Ectodermal cell (in vitro differentiated cells): Measurements from ENCODE around the gene SLC6A18.

Experiments used
- H3K27ac ChIP-seq: 2 replicates; pipeline ENCODE4 v1.7.0; 2013; ENCODE audit warnings: mild to moderate bottlenecking, low read depth, low read length; ENCODE audit not compliant: insufficient read depth, poor library complexity, severe bottlenecking
- H3K27me3 ChIP-seq: 2 replicates; pipeline ENCODE4 v1.7.0; 2013; ENCODE audit warnings: mild to moderate bottlenecking, low read length; ENCODE audit not compliant: insufficient read depth, control insufficient read depth, poor library complexity, severe bottlenecking
- H3K36me3 ChIP-seq: one replicate; pipeline ENCODE4 v1.7.0; 2013; ENCODE audit warnings: low read length; ENCODE audit not compliant: control insufficient read depth, insufficient read depth
- H3K4me1 ChIP-seq: one replicate; pipeline ENCODE4 v1.7.0; 2013; ENCODE audit warnings: low read length; ENCODE audit not compliant: control insufficient read depth, insufficient read depth
- H3K4me3 ChIP-seq: 2 replicates; pipeline ENCODE4 v1.7.0; 2013; ENCODE audit warnings: low read depth, low read length, control low read depth; ENCODE audit not compliant: insufficient read depth
- H3K9me3 ChIP-seq: 2 replicates; pipeline ENCODE4 v1.7.0; 2013; ENCODE audit warnings: mild to moderate bottlenecking, low read length, moderate library complexity; ENCODE audit not compliant: control insufficient read depth
- WGBS, 2 experiments: methylation state at CpG; one replicate each; pipeline ENCODE4 v1.1.7; 2013; ENCODE audit warnings: missing lambda C conversion rate in 2 of 2; 5-methylcytosine and 5-hydroxymethylcytosine counted together

Gene SLC6A18

GRCh38 chr5:1254196-1254595 lies 29.0 kb downstream of the SLC6A18 start:
- Histone ChIP-seq H3K4me3 (no peak overlapping the region), H3K27ac (no peak overlapping the region), H3K4me1 (no peaks in the 10 kb centered on the region), H3K27me3 (no peaks in the 10 kb centered on the region), H3K36me3 (no peaks in the 10 kb centered on the region), H3K9me3 (no peaks in the 10 kb centered on the region)
- 94 to 95% methylated on average over 19 of the region's 19 CpGs for WGBS, 2 experiments

GRCh38 chr5:1255081-1255561 lies 29.9 kb downstream of the SLC6A18 start:
- Histone ChIP-seq H3K27me3 (no peaks in the 10 kb centered on the region), H3K27ac (no peak overlapping the region), H3K36me3 (no peaks in the 10 kb centered on the region), H3K4me1 (no peaks in the 10 kb centered on the region), H3K9me3 (no peaks in the 10 kb centered on the region), H3K4me3 (no peak overlapping the region)
- WGBS, 2 experiments = 90 to 91% methylated on average over 16 of the region's 16 CpGs

- H3K27me3 ChIP-seq = no peaks in the 10 kb centered on the region
- no peak overlapping the region for H3K27ac ChIP-seq
- no peaks in the 10 kb centered on the region for H3K9me3 ChIP-seq
- 89% methylated on average over 23 of the region's 23 CpGs for WGBS, 2 experiments
- H3K36me3 ChIP-seq = no peaks in the 10 kb centered on the region
- H3K4me3 ChIP-seq = no peak overlapping the region
- H3K4me1 ChIP-seq = no peaks in the 10 kb centered on the region
Measured at GRCh38 chr5:1256776-1257175, 31.6 kb downstream of the SLC6A18 start.

- H3K4me1 ChIP-seq = no peaks in the 10 kb centered on the region
- 89 to 90% methylated on average over 17 of the region's 17 CpGs for WGBS, 2 experiments
- H3K27me3 ChIP-seq = no peaks in the 10 kb centered on the region
- H3K9me3 ChIP-seq = no peaks in the 10 kb centered on the region
- no peaks in the 10 kb centered on the region for H3K36me3 ChIP-seq
- no peak overlapping the region for H3K4me3 ChIP-seq
- H3K27ac ChIP-seq = no peak overlapping the region
Measured at GRCh38 chr5:1257363-1257762, 32.2 kb downstream of the SLC6A18 start.

GRCh38 chr5:1257841-1258240 lies 32.7 kb downstream of the SLC6A18 start:
- no peak overlapping the region for H3K4me3 ChIP-seq
- no peaks in the 10 kb centered on the region for H3K36me3 ChIP-seq
- WGBS, 2 experiments = 94 to 96% methylated on average over 13 of the region's 13 CpGs
- H3K27ac ChIP-seq = no peak overlapping the region
- no peaks in the 10 kb centered on the region for H3K4me1 ChIP-seq
- no peaks in the 10 kb centered on the region for H3K9me3 ChIP-seq
- no peaks in the 10 kb centered on the region for H3K27me3 ChIP-seq

GRCh38 chr5:1259806-1260480 lies 34.8 kb downstream of the SLC6A18 start:
- no peaks in the 10 kb centered on the region for H3K4me1 ChIP-seq
- no peaks in the 10 kb centered on the region for H3K27me3 ChIP-seq
- no peaks in the 10 kb centered on the region for H3K36me3 ChIP-seq
- no peak overlapping the region for H3K27ac ChIP-seq
- no peak overlapping the region for H3K4me3 ChIP-seq
- WGBS, 2 experiments = 95% methylated on average over 23 of the region's 23 CpGs
- no peaks in the 10 kb centered on the region for H3K9me3 ChIP-seq

GRCh38 chr5:1261643-1262042 lies 36.5 kb downstream of the SLC6A18 start:
- H3K9me3 ChIP-seq = no peaks in the 10 kb centered on the region
- H3K4me1 ChIP-seq = no peaks in the 10 kb centered on the region
- WGBS, 2 experiments = 91 to 94% methylated on average over 10 of the region's 10 CpGs
- H3K27me3 ChIP-seq = no peaks in the 10 kb centered on the region
- H3K4me3 ChIP-seq = no peak overlapping the region
- no peak overlapping the region for H3K27ac ChIP-seq
- no peaks in the 10 kb centered on the region for H3K36me3 ChIP-seq

- Histone ChIP-seq H3K4me1 (no peaks in the 10 kb centered on the region), H3K36me3 (no peaks in the 10 kb centered on the region), H3K27me3 (no peaks in the 10 kb centered on the region), H3K27ac (no peak overlapping the region), H3K4me3 (no peak overlapping the region), H3K9me3 (no peaks in the 10 kb centered on the region)
- WGBS, 2 experiments = 91 to 98% methylated on average over 1 of the region's 1 CpG
Measured at GRCh38 chr5:1262381-1262780, 37.2 kb downstream of the SLC6A18 start.

- no peaks in the 10 kb centered on the region for H3K27me3 ChIP-seq
- no peak overlapping the region for H3K4me3 ChIP-seq
- no peaks in the 10 kb centered on the region for H3K4me1 ChIP-seq
- no peak overlapping the region for H3K27ac ChIP-seq
- WGBS, 2 experiments = 94 to 97% methylated on average over 18 of the region's 18 CpGs
- no peaks in the 10 kb centered on the region for H3K36me3 ChIP-seq
- H3K9me3 ChIP-seq = no peaks in the 10 kb centered on the region
Measured at GRCh38 chr5:1264211-1264610, 39.0 kb downstream of the SLC6A18 start.

- no peaks in the 10 kb centered on the region for H3K9me3 ChIP-seq
Measured at GRCh38 chr5:1265026-1265425, 39.8 kb downstream of the SLC6A18 start.

More at GRCh38 chr5:1265026-1265425, 39.8 kb downstream of the SLC6A18 start:
- no peak overlapping the region for H3K4me3 ChIP-seq
- H3K27me3 ChIP-seq = no peaks in the 10 kb centered on the region
- no peaks in the 10 kb centered on the region for H3K36me3 ChIP-seq
- no peaks in the 10 kb centered on the region for H3K4me1 ChIP-seq
- WGBS, 2 experiments = 88 to 90% methylated on average over 15 of the region's 15 CpGs
- no peak overlapping the region for H3K27ac ChIP-seq
